Upper lobe of left lung (tissue), 6 donors: ENCODE results near the gene CALN1. TPM values are rescaled to one million over a fixed set of nuclear protein-coding genes. Genes with fewer than 3 reads are reported as not detected.
"Not testable (repeated sequence)": the region's sequence is repeated elsewhere in the genome, so short reads cannot be mapped to it uniquely, and the experiment has no call there.

ENCODE experiments used
- ATAC-seq, 2 donors: fragments of 200-7000 bp; cut with Tn5 transposase; one replicate each; pipeline ENCODE4 v1.9.1; 2022; ENCODE audit warnings: mild to moderate bottlenecking in 2 of 2, moderate library complexity in 2 of 2; ENCODE audit not compliant: low FRiP score in 2 of 2
- DNase-seq, 2 donors: peaks; one replicate each; pipeline ENCODE4 v3.0.0-alpha.2; 2019 to 2020
- H3K27ac ChIP-seq, 4 donors: fragments of 200-600 bp; sonication (generic); one replicate each; pipeline ENCODE4 v1.5.1; 2016 to 2019
- H3K27me3 ChIP-seq, 4 donors: fragments of 200-600 bp; sonication (generic); one replicate each; pipeline ENCODE4 v1.5.1; 2017 to 2019
- H3K36me3 ChIP-seq, 4 donors: fragments of 200-600 bp; sonication (generic); one replicate each; pipeline ENCODE4 v1.5.1; 2016 to 2019
- H3K4me1 ChIP-seq, 4 donors: fragments of 200-600 bp; sonication (generic); one replicate each; pipeline ENCODE4 v1.5.1; 2018 to 2019
- H3K4me3 ChIP-seq, 4 donors: fragments of 200-600 bp; sonication (generic); one replicate each; pipeline ENCODE4 v1.5.1; 2017 to 2019; ENCODE audit warnings: mild to moderate bottlenecking in 2 of 4, moderate library complexity in 1 of 4
- H3K9me3 ChIP-seq, 4 donors: fragments of 200-600 bp; sonication (generic); one replicate each; pipeline ENCODE4 v1.5.1; 2018 to 2019
- EP300 ChIP-seq, 4 donors: sonication (generic); formaldehyde crosslinking; IDR thresholded peaks; one replicate each; pipeline ENCODE4 v1.5.1; 2017; ENCODE audit warnings: antibody characterized with exemption in 4 of 4, control low read depth in 2 of 4
- POLR2A ChIP-seq, 4 donors: fragments of 450-650 bp; IDR thresholded peaks; one replicate each; pipeline ENCODE4 v1.5.1; 2016 to 2017; ENCODE audit warnings: antibody characterized with exemption in 4 of 4, mild to moderate bottlenecking in 2 of 4
- POLR2AphosphoS5 ChIP-seq, 2 donors: sonication (generic); formaldehyde crosslinking; IDR thresholded peaks; one replicate each; pipeline ENCODE4 v1.5.1; 2017; ENCODE audit warnings: antibody characterized with exemption in 2 of 2
- WGBS, 2 donors: methylation state at CpG; one replicate each; pipeline ENCODE4 v1.1.5; 2017 to 2018; 5-methylcytosine and 5-hydroxymethylcytosine counted together
- total RNA-seq, 6 donors: library from RNA; depleted of rRNA in 4 of 6; stranded (reverse); fragments of >200 nt in 4 of 6; gene quantifications; one replicate each; pipeline versions ENCODE4 v1.1.0 to v1.2.1, GENCODE V29; 2016 to 2021
- TF ChIP-seq, protein P1 (sequence below), 6 experiments: fragments of 450-650 bp in 4 of 6; fragments of 200-600 bp in 2 of 6; sonication (generic) in 2 of 6; IDR thresholded peaks; one replicate each; pipeline ENCODE4 v1.5.1; 2016 to 2019; ENCODE audit warnings: antibody characterized with exemption in 6 of 6
- donor health status: DM: no; HTN: no; CAD: no; lungs with moderate emphysema.
- donor health status: DM: no; HTN: yes; CAD: no; lungs with severe emphysema.

Gene CALN1
- total RNA-seq, 6 donors from 2014 or later: 0.24 to 0.46 TPM; not detected in 4

GRCh38 chr7:71933426-71933825 lies 478.7 kb downstream of the CALN1 start:
- Histone ChIP-seq H3K4me3 (no peak overlapping the region), H3K9me3 (peaks cover 0 to 6% (median 0%) of the 10 kb centered on the region in 4 donors), H3K4me1 (no peaks in the 10 kb centered on the region), H3K36me3 (no peaks in the 10 kb centered on the region), H3K27ac (no peak overlapping the region), H3K27me3 (no peaks in the 10 kb centered on the region)
- WGBS, 2 donors: 86 to 90% methylated on average over 7 of the region's 7 CpGs
- TF ChIP-seq EP300 (IDR thresholded peaks at IDR 0.05) (no peak), POLR2AphosphoS5 (IDR thresholded peaks at IDR 0.05) (no peak)
- TF ChIP-seq, protein P1, sequence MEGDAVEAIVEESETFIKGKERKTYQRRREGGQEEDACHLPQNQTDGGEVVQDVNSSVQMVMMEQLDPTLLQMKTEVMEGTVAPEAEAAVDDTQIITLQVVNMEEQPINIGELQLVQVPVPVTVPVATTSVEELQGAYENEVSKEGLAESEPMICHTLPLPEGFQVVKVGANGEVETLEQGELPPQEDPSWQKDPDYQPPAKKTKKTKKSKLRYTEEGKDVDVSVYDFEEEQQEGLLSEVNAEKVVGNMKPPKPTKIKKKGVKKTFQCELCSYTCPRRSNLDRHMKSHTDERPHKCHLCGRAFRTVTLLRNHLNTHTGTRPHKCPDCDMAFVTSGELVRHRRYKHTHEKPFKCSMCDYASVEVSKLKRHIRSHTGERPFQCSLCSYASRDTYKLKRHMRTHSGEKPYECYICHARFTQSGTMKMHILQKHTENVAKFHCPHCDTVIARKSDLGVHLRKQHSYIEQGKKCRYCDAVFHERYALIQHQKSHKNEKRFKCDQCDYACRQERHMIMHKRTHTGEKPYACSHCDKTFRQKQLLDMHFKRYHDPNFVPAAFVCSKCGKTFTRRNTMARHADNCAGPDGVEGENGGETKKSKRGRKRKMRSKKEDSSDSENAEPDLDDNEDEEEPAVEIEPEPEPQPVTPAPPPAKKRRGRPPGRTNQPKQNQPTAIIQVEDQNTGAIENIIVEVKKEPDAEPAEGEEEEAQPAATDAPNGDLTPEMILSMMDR (IDR thresholded peaks at IDR 0.05): no peak
- ATAC-seq (no peak), DNase-seq (no peak)

DNA sequence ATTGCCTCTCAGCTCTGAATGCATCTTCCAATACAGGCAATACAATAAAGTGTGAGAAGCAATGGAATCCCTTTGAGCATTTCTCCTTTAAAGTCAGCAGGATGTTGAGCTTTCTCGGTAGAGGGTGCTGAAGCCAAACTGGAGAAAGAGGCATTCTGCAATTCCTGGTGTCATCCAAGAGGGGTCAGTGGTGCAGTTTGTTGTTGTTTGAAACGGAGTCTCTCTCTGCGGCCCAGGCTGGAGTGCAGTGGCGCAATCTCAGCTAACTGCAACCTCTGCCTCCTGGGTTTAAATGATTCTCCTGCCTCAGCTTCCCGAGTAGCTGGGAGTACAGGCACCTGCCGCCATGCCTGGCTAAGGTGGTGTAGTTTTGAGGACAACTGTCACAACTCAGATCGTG lies 486.5 kb downstream of the CALN1 start:
- 63 to 77% methylated on average over 7 of the region's 7 CpGs for WGBS, 2 donors
- no peak for ATAC-seq
- Histone ChIP-seq H3K4me3 (no peak overlapping the region), H3K4me1 (no peaks in the 10 kb centered on the region), H3K36me3 (no peaks in the 10 kb centered on the region), H3K27me3 (no peaks in the 10 kb centered on the region), H3K9me3 (peaks cover 0 to 28% (median 5%) of the 10 kb centered on the region in 4 donors), H3K27ac (no peak overlapping the region)
- no peak for TF ChIP-seq POLR2A (IDR thresholded peaks at IDR 0.05)
- no peak for TF ChIP-seq EP300 (IDR thresholded peaks at IDR 0.05)
- no peak for DNase-seq

DNA sequence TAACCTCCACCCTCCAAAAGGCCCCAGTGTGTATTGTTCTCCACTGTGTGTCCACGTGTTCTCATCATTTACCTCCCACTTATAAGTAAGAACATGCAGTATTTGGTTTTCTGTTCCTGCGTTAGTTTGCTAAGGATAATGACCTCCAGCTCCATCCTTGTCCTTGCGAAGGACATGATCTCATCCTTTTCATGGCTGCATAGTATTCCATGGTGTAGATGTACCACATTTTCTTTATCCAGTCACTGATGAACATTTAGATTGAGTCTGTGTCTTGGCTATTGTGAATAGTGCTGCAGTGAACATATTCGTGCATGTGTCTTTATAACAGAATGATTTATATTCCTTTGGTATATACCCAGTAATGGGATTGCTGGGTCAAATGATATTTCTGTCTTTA lies 497.9 kb downstream of the CALN1 start:
- not testable (repeated sequence) for H3K27me3 ChIP-seq, DNase-seq, H3K4me3 ChIP-seq, ATAC-seq, H3K36me3 ChIP-seq, H3K27ac ChIP-seq, H3K9me3 ChIP-seq, H3K4me1 ChIP-seq
- WGBS, 2 donors: 76 to 89% methylated on average over 4 of the region's 4 CpGs

DNA sequence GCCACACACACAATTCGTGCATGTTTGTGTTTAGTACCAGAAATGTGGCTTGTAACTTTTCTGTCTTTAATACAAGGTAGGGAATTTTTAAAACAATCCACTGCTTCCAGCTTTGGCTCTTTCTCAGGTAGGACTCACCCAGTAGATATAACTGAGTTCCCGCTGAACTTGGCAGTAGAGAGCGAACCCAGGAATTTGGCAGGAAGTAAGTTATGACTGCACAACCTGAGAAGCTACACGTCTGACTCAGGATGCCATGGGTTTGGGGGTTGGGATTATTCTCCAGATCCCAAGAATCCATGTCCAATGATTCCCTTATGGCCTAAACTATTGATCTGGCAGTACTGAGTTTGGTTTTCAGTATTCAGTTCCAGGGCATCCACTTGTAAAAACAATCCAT lies 499.7 kb downstream of the CALN1 start:
- no peak overlapping the region for H3K4me3 ChIP-seq
- no peaks in the 10 kb centered on the region for H3K4me1 ChIP-seq
- DNase-seq: no peak
- H3K27me3 ChIP-seq: no peaks in the 10 kb centered on the region
- peaks cover 0 to 5% (median 2%) of the 10 kb centered on the region in 4 donors for H3K9me3 ChIP-seq
- 64 to 77% methylated on average over 4 of the region's 4 CpGs for WGBS, 2 donors
- no peak for ATAC-seq
- H3K27ac ChIP-seq: no peak overlapping the region
- H3K36me3 ChIP-seq: no peaks in the 10 kb centered on the region
- TF ChIP-seq POLR2AphosphoS5 (IDR thresholded peaks at IDR 0.05) (no peak), POLR2A (IDR thresholded peaks at IDR 0.05) (no peak), EP300 (IDR thresholded peaks at IDR 0.05) (no peak)
- TF ChIP-seq, protein P1 (IDR thresholded peaks at IDR 0.05): no peak

DNA sequence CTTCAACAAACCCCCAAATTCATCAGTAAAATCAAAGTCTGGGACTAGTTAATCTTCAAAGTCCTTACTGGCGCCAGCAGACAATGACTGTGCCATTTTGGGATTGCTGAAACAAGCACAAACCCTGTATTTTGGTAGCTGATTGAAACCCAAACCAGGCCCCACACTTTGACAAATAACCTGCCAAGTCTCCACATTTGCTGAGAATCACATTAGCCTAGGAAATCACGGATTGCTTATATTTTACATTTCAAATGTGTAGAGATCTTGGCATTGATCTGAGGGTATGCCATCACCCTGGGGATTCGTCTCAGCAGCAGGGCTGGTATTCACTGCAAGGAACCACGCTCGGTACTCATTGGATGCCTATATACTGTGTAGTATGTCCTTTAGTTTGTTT lies 501.1 kb downstream of the CALN1 start:
- ATAC-seq: no peak

GRCh38 chr7:71905821-71906220 lies 506.3 kb downstream of the CALN1 start:
- H3K27ac ChIP-seq: no peak overlapping the region
- no peak for TF ChIP-seq POLR2AphosphoS5 (IDR thresholded peaks at IDR 0.05)
- TF ChIP-seq, protein P1 (IDR thresholded peaks at IDR 0.05): no peak
- no peak for TF ChIP-seq POLR2A (IDR thresholded peaks at IDR 0.05)
- no peak for TF ChIP-seq EP300 (IDR thresholded peaks at IDR 0.05)
- no peaks in the 10 kb centered on the region for H3K4me1 ChIP-seq
- no peaks in the 10 kb centered on the region for H3K27me3 ChIP-seq
- no peak for DNase-seq
- H3K9me3 ChIP-seq: peaks cover 0 to 5% (median 0%) of the 10 kb centered on the region in 4 donors
- whole genome bisulfite sequencing, 2 donors: 89 to 100% methylated on average over 1 of the region's 1 CpG
- H3K4me3 ChIP-seq: no peak overlapping the region
- H3K36me3 ChIP-seq: no peaks in the 10 kb centered on the region
- ATAC-seq: no peak

More for the DNA sequence above, 501.1 kb downstream of the CALN1 start:
- Histone ChIP-seq H3K27ac (no peak overlapping the region), H3K27me3 (no peaks in the 10 kb centered on the region), H3K9me3 (peaks cover 0 to 5% (median 2%) of the 10 kb centered on the region in 4 donors), H3K36me3 (no peaks in the 10 kb centered on the region), H3K4me3 (no peak overlapping the region), H3K4me1 (no peaks in the 10 kb centered on the region)
- DNase-seq: no peak
- 79 to 91% methylated on average over 5 of the region's 5 CpGs for WGBS, 2 donors
- no peak for TF ChIP-seq EP300 (IDR thresholded peaks at IDR 0.05)
- TF ChIP-seq POLR2A (IDR thresholded peaks at IDR 0.05): no peak
- TF ChIP-seq POLR2AphosphoS5 (IDR thresholded peaks at IDR 0.05): no peak
- TF ChIP-seq, protein P1 (IDR thresholded peaks at IDR 0.05): no peak
